Measurements from ENCODE around the gene STAB2. TPM values are rescaled to one million over a fixed set of nuclear protein-coding genes. Genes with fewer than 3 reads are reported as not detected.

The STAB2 gene
- total and polyA plus RNA-seq, 2 of the 4 experiments (the other 2 are of a cell fraction) = not detected

DNA sequence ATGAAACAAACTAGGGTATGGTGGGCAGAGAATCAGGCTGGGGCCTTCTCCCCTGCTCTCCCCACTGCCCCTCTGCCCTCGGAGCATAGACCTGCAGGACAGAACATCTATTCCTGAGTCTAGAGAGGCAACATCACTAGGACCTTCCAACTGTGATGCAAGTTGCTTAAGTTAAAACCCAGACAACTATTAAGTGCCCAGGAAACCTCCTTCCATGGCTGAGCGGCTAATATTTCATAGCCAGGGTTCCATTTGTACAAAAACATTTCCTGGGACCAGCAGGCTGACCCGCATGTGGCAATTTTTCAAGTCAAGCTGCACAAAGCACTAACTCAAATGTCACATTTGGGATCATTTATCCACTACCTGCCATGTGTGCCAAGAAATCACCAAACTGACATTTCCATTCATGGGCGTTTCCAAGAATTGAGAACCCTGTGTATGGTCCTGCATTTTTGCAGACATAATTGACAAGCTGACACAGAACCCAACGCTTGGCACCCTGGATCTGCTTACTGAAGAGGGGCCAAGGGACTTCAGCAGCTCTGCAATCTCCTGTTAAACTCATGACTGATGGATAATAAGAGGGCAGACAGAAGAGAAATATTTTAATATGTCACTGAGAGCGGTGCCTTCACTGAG is 221.3 kb downstream of the STAB2 start:
- Histone ChIP-seq H3K9me1 (ENCODE audit: insufficient read depth, low read length) (peaks cover 18% of the 10 kb centered on the region), H2AK5ac (ENCODE audit: low read depth, low read length) (no peak overlapping the region), H3K79me1 (ENCODE audit: low read depth in 1 of 2, low read length in 2 of 2) (peaks cover 36 to 71% of the 10 kb centered on the region in 2 experiments), H2BK15ac (ENCODE audit: low read depth, low read length) (no peak overlapping the region), H3K27me3 (ENCODE audit: control insufficient read depth, insufficient read depth, low read length) (no peaks in the 10 kb centered on the region), H2AK9ac (replicated peaks; ENCODE audit: low read depth, low read length, poor library complexity) (no peak overlapping the region), H4K5ac (ENCODE audit: low read depth, low read length) (no peak overlapping the region), H2BK5ac (ENCODE audit: low read depth, low read length, poor library complexity, severe bottlenecking) (no peak overlapping the region), H4K20me1 (ENCODE audit: insufficient read depth, low read length) (peaks cover 6% of the 10 kb centered on the region; the same call in 1 of the 2 replicates), H3K14ac (replicated peaks; ENCODE audit: low read depth, low read length) (no peak overlapping the region), H3K18ac (ENCODE audit: low read depth, low read length) (no peak overlapping the region), H2BK120ac (ENCODE audit: low read depth, low read length) (no peak overlapping the region), H3K9ac (ENCODE audit: low read depth, low read length) (no peak overlapping the region), H3K4me1 (ENCODE audit: control insufficient read depth, insufficient read depth, low read length) (peaks cover 13% of the 10 kb centered on the region), H3K23ac (ENCODE audit: low read depth, low read length) (no peak overlapping the region), H3K56ac (ENCODE audit: extremely low read depth, insufficient read depth, low read length) (no peak overlapping the region), H2AFZ (replicated peaks; ENCODE audit: low read length, poor library complexity) (no peak overlapping the region), H2BK20ac (ENCODE audit: low read depth, low read length) (no peak overlapping the region), H4K8ac (ENCODE audit: low read depth in 2 of 2, low read length in 2 of 2) (no peak overlapping the region), H4K91ac (ENCODE audit: insufficient read depth, low read depth, low read length) (no peak overlapping the region), H3K4me2 (ENCODE audit: low read depth, low read length) (no peak overlapping the region), H3K27ac (ENCODE audit: insufficient read depth, low read length) (no peak overlapping the region), H3K4me3 (ENCODE audit: insufficient read depth, low read depth, low read length) (no peak overlapping the region), H3K36me3 (ENCODE audit: control insufficient read depth, insufficient read depth, low read length) (peaks cover 5% of the 10 kb centered on the region; the same call in 1 of the 2 replicates), H3K9me3 (ENCODE audit: control insufficient read depth, insufficient read depth, low read length) (no peaks in the 10 kb centered on the region), H3K4ac (ENCODE audit: low read depth, low read length) (no peak overlapping the region; the same call in 1 of the 2 replicates)
- ChIA-PET POLR2A (ENCODE audit: unreplicated experiment) (no interaction called here), CTCF (interaction anchor here (0.5 kb wide), 1 partner anchor 1591 kb away, joined by 3 read pairs; no protein-coding TSS in a partner anchor)
- 91% methylated on average over 5 of the region's 6 CpGs; no CpG with 5 or more reads in 1 of the 2 experiments for WGBS, 2 experiments (ENCODE audit: extremely low coverage in 2 of 2, insufficient read length in 1 of 2)
- ATAC-seq (ENCODE audit: low read depth) (no peak), DNase-seq (no peak)
- dilution Hi-C loops (cut with HindIII; ENCODE audit: low sequenced_read_pairs, unreplicated experiment) = no loop called here
- TF ChIP-seq, protein P1, sequence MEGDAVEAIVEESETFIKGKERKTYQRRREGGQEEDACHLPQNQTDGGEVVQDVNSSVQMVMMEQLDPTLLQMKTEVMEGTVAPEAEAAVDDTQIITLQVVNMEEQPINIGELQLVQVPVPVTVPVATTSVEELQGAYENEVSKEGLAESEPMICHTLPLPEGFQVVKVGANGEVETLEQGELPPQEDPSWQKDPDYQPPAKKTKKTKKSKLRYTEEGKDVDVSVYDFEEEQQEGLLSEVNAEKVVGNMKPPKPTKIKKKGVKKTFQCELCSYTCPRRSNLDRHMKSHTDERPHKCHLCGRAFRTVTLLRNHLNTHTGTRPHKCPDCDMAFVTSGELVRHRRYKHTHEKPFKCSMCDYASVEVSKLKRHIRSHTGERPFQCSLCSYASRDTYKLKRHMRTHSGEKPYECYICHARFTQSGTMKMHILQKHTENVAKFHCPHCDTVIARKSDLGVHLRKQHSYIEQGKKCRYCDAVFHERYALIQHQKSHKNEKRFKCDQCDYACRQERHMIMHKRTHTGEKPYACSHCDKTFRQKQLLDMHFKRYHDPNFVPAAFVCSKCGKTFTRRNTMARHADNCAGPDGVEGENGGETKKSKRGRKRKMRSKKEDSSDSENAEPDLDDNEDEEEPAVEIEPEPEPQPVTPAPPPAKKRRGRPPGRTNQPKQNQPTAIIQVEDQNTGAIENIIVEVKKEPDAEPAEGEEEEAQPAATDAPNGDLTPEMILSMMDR (conservative IDR thresholded peaks at IDR 0.05; ENCODE audit: low read depth, low read length) = no peak
- no peak for TF ChIP-seq SMC3 (IDR thresholded peaks at IDR 0.05; ENCODE audit: low read depth, low read length)
- TF ChIP-seq RFX5 (IDR thresholded peaks at IDR 0.05; ENCODE audit: low read depth, low read length) = no peak
- in situ Hi-C loops (cut with MboI; ENCODE audit: low sequenced_read_pairs) = no loop called here
- intact Hi-C loops (cut with micrococcal nuclease) = loop anchor here (5.0 kb wide), 1 partner anchor 34 kb away; the partner anchor contains the start of gene NT5DC3
- BruUV-seq (replicated peaks) = no TSS peak
